H9 (cell line): ENCODE results near the gene ANKRD55. TPM values are rescaled to one million over a fixed set of nuclear protein-coding genes. Genes with fewer than 3 reads are reported as not detected.

ENCODE experiments used
- DNase-seq: peaks from one replicate; pipeline ENCODE4 v3.0.0-alpha.2; 2017
- H2AFZ ChIP-seq: one replicate; pipeline ENCODE4 v1.6.1; 2013; ENCODE audit warnings: mild to moderate bottlenecking, low read length, control low read depth, moderate library complexity
- H2AK5ac ChIP-seq: 2 replicates; pipeline ENCODE4 v1.6.1; 2013; ENCODE audit warnings: low read length, control low read depth, mixed read lengths; ENCODE audit not compliant: insufficient read length
- H2BK120ac ChIP-seq: one replicate; pipeline ENCODE4 v1.6.1; 2013; ENCODE audit warnings: low read depth, mild to moderate bottlenecking, low read length, control low read depth, inconsistent platforms; ENCODE audit not compliant: poor library complexity, severe bottlenecking
- H2BK12ac ChIP-seq: 2 replicates; pipeline ENCODE4 v1.6.1; 2013; ENCODE audit warnings: low read length, control low read depth, mixed read lengths, low read depth; ENCODE audit not compliant: insufficient read length
- H2BK15ac ChIP-seq: 2 replicates; pipeline ENCODE4 v1.6.1; 2013; ENCODE audit warnings: low read depth, low read length, control low read depth
- H2BK20ac ChIP-seq: one replicate; pipeline ENCODE4 v1.6.1; 2013; ENCODE audit warnings: low read depth, mild to moderate bottlenecking, low read length, control low read depth, inconsistent platforms; ENCODE audit not compliant: poor library complexity, severe bottlenecking
- H2BK5ac ChIP-seq: 2 replicates; pipeline ENCODE4 v1.6.1; 2013; ENCODE audit warnings: low read length, control low read depth, mixed read lengths; ENCODE audit not compliant: insufficient read length
- H3K14ac ChIP-seq: 2 replicates; pipeline ENCODE4 v1.6.1; 2013; ENCODE audit warnings: low read length, control low read depth; ENCODE audit not compliant: insufficient read depth
- H3K18ac ChIP-seq: 2 replicates; pipeline ENCODE4 v1.6.1; 2013; ENCODE audit warnings: low read depth, mild to moderate bottlenecking, mixed read lengths, low read length, control low read depth; ENCODE audit not compliant: insufficient read length
- H3K23ac ChIP-seq: 2 replicates; pipeline ENCODE4 v1.6.1; 2013; ENCODE audit warnings: low read length, control low read depth, mixed read lengths, low read depth; ENCODE audit not compliant: insufficient read length
- H3K23me2 ChIP-seq: 2 replicates; pipeline ENCODE4 v1.6.1; 2013; ENCODE audit warnings: low read depth, mild to moderate bottlenecking, mixed read lengths, low read length, control low read depth; ENCODE audit not compliant: insufficient read length, poor library complexity, severe bottlenecking
- H3K27ac ChIP-seq: 2 replicates; pipeline ENCODE4 v1.5.1; 2013; ENCODE audit warnings: low read length, control low read depth, mixed read lengths, low read depth; ENCODE audit not compliant: insufficient read length
- H3K27me3 ChIP-seq: 2 replicates; pipeline ENCODE4 v1.6.1; 2013; ENCODE audit warnings: low read length, control low read depth, inconsistent platforms; ENCODE audit not compliant: insufficient read depth
- H3K4ac ChIP-seq: 2 replicates; pipeline ENCODE4 v1.6.1; 2013; ENCODE audit warnings: low read depth, mild to moderate bottlenecking, control low read depth, inconsistent platforms, low read length, moderate library complexity
- H3K4me1 ChIP-seq: 2 replicates; pipeline ENCODE4 v1.6.1; 2013; ENCODE audit warnings: low read length, control low read depth, inconsistent platforms; ENCODE audit not compliant: insufficient read depth
- H3K4me2 ChIP-seq: 2 replicates; pipeline ENCODE4 v1.6.1; 2013; ENCODE audit warnings: low read length, control low read depth, mixed read lengths; ENCODE audit not compliant: insufficient read length, insufficient read depth
- H3K56ac ChIP-seq: 2 replicates; pipeline ENCODE4 v1.6.1; 2013; ENCODE audit warnings: low read depth, mild to moderate bottlenecking, mixed read lengths, low read length, control low read depth; ENCODE audit not compliant: insufficient read length
- H3K79me1 ChIP-seq: 2 replicates; pipeline ENCODE4 v1.6.1; 2013; ENCODE audit warnings: low read depth, mild to moderate bottlenecking, moderate library complexity, low read length, control low read depth, inconsistent platforms; ENCODE audit not compliant: insufficient read depth, poor library complexity, severe bottlenecking
- H3K79me2 ChIP-seq: 2 replicates; pipeline ENCODE4 v1.6.1; 2013; ENCODE audit warnings: low read length, control low read depth, inconsistent platforms; ENCODE audit not compliant: insufficient read depth
- H3K9ac ChIP-seq: 2 replicates; pipeline ENCODE4 v1.6.1; 2013; ENCODE audit warnings: low read length, control low read depth, mixed read lengths; ENCODE audit not compliant: insufficient read length; ENCODE audit errors: extremely low read depth
- H3K9me3 ChIP-seq: one replicate; pipeline ENCODE4 v1.6.1; 2013; ENCODE audit warnings: low read depth, low read length, inconsistent platforms; ENCODE audit not compliant: control insufficient read depth
- H3T11ph ChIP-seq: one replicate; pipeline ENCODE4 v1.6.1; 2013; ENCODE audit warnings: mild to moderate bottlenecking, low read length, control low read depth, inconsistent platforms
- H4K20me1 ChIP-seq: one replicate; pipeline ENCODE4 v1.6.1; 2013; ENCODE audit not compliant: control insufficient read depth, insufficient read length, insufficient read depth
- H4K5ac ChIP-seq: 2 replicates; pipeline ENCODE4 v1.6.1; 2013; ENCODE audit warnings: low read depth, mild to moderate bottlenecking, mixed read lengths, low read length, control low read depth; ENCODE audit not compliant: insufficient read length
- H4K8ac ChIP-seq: replicated peaks from 2 replicates; pipeline ENCODE4 v1.6.1; 2013; ENCODE audit warnings: low read length, control low read depth, mixed read lengths, low read depth; ENCODE audit not compliant: insufficient read length
- H4K91ac ChIP-seq: 2 replicates; pipeline ENCODE4 v1.6.1; 2013; ENCODE audit warnings: low read depth, mild to moderate bottlenecking, moderate library complexity, mixed read lengths, low read length, control low read depth; ENCODE audit not compliant: insufficient read length
- H3K27ac Mint-ChIP-seq, 3 experiments: 2 replicates in 2 of 3; 3 replicates in 1 of 3; pipeline ENCODE4 v1.8.0; 2020 to 2021; ENCODE audit warnings: mixed read lengths in 3 of 3, mild to moderate bottlenecking in 1 of 3, moderate library complexity in 1 of 3
- H3K27me3 Mint-ChIP-seq: 2 replicates; pipeline ENCODE4 v1.8.0; 2021; ENCODE audit warnings: low read depth, mild to moderate bottlenecking, moderate library complexity, mixed read lengths
- H3K36me3 Mint-ChIP-seq, 3 experiments: 2 replicates in 2 of 3; 3 replicates in 1 of 3; pipeline ENCODE4 v1.8.0; 2020 to 2021; ENCODE audit warnings: low read depth in 3 of 3, mixed read lengths in 3 of 3; ENCODE audit not compliant: insufficient read depth in 1 of 3
- H3K4me1 Mint-ChIP-seq, 2 experiments: 2 replicates each; pipeline ENCODE4 v1.8.0; 2020; ENCODE audit warnings: mixed read lengths in 2 of 2
- H3K4me3 Mint-ChIP-seq, 2 experiments: 2 replicates in 1 of 2; 3 replicates in 1 of 2; pipeline ENCODE4 v1.8.0; 2020 to 2021; ENCODE audit warnings: mild to moderate bottlenecking in 2 of 2, mixed read lengths in 2 of 2, moderate library complexity in 1 of 2
- H3K9me3 Mint-ChIP-seq, 2 experiments: 2 replicates in 1 of 2; 3 replicates in 1 of 2; pipeline ENCODE4 v1.8.0; 2020; ENCODE audit warnings: mild to moderate bottlenecking in 2 of 2, mixed read lengths in 2 of 2, moderate library complexity in 1 of 2
- WGBS: extraction: QIAGEN DNeasy Blood & Tissue Kit; methylation state at CpG from one replicate; pipeline ENCODE4 v1.1.7; 2013; ENCODE audit warnings: missing lambda C conversion rate, low lambda C conversion rate, mixed read lengths; ENCODE audit not compliant: insufficient read length; ENCODE audit errors: extremely low coverage; 5-methylcytosine and 5-hydroxymethylcytosine counted together
- total RNA-seq: library from RNA; stranded (reverse); gene quantifications from 2 replicates; pipeline ENCODE4 v1.2.1, GENCODE V29; 2021
- TF ChIP-seq, protein P1 (sequence below): fragments of 200-600 bp; sonication (generic); conservative IDR thresholded peaks from 3 replicates; pipeline ENCODE4 v1.8.0; 2021; ENCODE audit warnings: antibody characterized with exemption, mild to moderate bottlenecking

The ANKRD55 gene
- total RNA-seq, 1 experiment from 2014 or later: not detected

DNA sequence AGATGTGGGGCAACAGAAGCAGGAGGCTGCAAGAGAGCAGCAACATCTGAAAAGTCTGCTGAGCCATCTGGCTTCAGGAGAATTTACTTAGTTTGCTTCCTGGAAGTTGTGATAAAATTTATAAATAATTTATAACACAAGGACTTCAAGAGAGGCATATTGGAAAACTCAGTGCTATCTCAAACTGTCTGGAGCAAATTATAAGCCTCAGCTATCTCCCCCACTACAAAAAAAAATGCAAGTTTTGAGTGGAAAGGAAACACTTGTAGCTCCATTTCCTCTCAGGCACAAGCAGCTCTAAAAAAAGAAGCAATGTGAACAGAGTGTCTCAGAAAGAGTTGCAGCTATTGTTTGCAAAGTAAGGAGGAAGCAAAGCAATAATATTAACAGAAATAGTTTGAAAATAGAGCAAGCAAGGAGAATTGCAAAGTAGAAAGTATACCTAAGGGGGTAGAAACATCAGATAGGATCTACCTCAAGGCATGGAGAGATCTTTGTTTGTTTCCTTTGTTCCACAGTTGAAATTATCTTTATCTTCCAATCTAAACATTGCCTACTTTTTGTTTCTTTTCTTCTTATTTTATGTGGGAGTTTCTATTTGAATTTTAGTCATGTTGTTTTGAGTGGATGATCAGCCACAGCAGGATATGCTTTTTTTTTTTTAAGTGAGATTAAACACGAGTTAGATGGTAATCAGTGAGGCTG, 182.4 kb downstream of the ANKRD55 start:
- Mint-ChIP-seq H3K4me1 (no peaks in the 10 kb centered on the region), H3K27me3 (no peaks in the 10 kb centered on the region; the same call in none of the 2 replicates), H3K9me3 (peaks cover 8 to 12% of the 10 kb centered on the region in 2 experiments; a peak in 4 of 5 replicates), H3K4me3 (no peak overlapping the region), H3K36me3 (peaks cover 0 to 11% (median 5%) of the 10 kb centered on the region in 3 experiments; a peak in 3 of 7 replicates), H3K27ac (no peak overlapping the region)
- no peak overlapping the region for H3K18ac ChIP-seq
- no peaks in the 10 kb centered on the region for H4K20me1 ChIP-seq
- no peaks in the 10 kb centered on the region for H3K9me3 ChIP-seq
- TF ChIP-seq, protein P1, sequence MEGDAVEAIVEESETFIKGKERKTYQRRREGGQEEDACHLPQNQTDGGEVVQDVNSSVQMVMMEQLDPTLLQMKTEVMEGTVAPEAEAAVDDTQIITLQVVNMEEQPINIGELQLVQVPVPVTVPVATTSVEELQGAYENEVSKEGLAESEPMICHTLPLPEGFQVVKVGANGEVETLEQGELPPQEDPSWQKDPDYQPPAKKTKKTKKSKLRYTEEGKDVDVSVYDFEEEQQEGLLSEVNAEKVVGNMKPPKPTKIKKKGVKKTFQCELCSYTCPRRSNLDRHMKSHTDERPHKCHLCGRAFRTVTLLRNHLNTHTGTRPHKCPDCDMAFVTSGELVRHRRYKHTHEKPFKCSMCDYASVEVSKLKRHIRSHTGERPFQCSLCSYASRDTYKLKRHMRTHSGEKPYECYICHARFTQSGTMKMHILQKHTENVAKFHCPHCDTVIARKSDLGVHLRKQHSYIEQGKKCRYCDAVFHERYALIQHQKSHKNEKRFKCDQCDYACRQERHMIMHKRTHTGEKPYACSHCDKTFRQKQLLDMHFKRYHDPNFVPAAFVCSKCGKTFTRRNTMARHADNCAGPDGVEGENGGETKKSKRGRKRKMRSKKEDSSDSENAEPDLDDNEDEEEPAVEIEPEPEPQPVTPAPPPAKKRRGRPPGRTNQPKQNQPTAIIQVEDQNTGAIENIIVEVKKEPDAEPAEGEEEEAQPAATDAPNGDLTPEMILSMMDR: no peak
- no peak overlapping the region for H2AK5ac ChIP-seq
- no peak overlapping the region for H3K4ac ChIP-seq
- no peaks in the 10 kb centered on the region for H3K4me1 ChIP-seq
- H2AFZ ChIP-seq: no peak overlapping the region
- no peak overlapping the region for H2BK5ac ChIP-seq
- H3K14ac ChIP-seq: no peak overlapping the region
- no peak overlapping the region for H4K8ac ChIP-seq
- no peak for DNase-seq
- H3K23me2 ChIP-seq: no peaks in the 10 kb centered on the region
- no peak overlapping the region for H4K5ac ChIP-seq
- H4K91ac ChIP-seq: no peak overlapping the region
- no peak overlapping the region for H3K56ac ChIP-seq
- H2BK12ac ChIP-seq: no peak overlapping the region
- no peaks in the 10 kb centered on the region for H3K79me1 ChIP-seq
- no peak overlapping the region for H2BK15ac ChIP-seq
- H3K27ac ChIP-seq: no peak overlapping the region
- no peak overlapping the region for H3K9ac ChIP-seq
- H2BK120ac ChIP-seq: no peak overlapping the region
- H3K27me3 ChIP-seq: no peaks in the 10 kb centered on the region
- H3K4me2 ChIP-seq: no peak overlapping the region
- no peaks in the 10 kb centered on the region for H3K79me2 ChIP-seq
- H3K23ac ChIP-seq: no peak overlapping the region
- H3T11ph ChIP-seq: no peak overlapping the region
- no CpG with 5 or more reads among the region's 1 CpG for WGBS
- no peak overlapping the region for H2BK20ac ChIP-seq

Other genes starting within 250 kb of the ANKRD55 start
- gene IL6ST, start 238.4 kb downstream of the ANKRD55 start, total RNA-seq: 10.3 and 11.1 TPM in 2 replicates